NCI-H69 (cell line): ENCODE measurements around the gene TDRD7.

Source experiments
- DNase-seq: peaks from one replicate; lab custom pipeline; 2025; lab: John Stamatoyannopoulos, UW

TDRD7 gene

DNA sequence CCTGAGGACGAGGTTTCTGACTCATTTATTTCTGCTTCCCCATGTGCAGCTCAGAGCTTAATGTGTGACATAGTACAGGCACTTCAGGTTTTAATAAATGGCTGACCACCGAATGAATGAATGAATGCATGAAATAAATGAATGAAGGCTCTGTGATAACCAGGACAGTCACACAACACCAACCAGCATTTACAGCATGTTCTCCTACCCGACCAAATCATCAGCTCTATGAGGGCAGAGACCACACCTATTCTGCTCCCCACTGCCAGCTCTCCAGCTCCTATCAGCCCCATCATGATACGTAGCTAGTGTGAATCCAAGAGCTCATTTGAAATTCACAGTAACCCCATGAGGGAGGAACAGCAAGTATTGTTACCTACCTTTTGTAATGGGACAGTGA is 94.4 kb downstream of the TDRD7 start:
- no peak for DNase-seq

DNA sequence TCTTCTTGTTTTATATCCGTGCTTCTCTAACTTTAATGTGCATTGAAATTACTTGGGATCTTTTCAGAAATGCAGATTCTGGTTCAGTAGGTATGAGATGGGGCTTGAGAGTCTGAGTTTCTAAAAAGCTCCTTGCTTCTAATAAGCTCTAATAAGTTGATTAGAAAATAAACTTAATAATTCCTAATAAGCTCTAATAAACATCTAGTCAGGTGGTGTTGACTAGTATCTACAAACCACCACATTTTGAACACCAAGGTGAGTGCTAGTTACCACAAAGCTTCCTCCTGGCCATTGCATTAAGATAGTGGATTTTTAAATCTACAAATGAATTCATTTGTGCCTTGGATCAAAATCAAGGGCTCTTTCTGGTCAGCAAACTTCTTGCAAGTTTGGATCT is 94.9 kb downstream of the TDRD7 start:
- DNase-seq: no peak

DNA sequence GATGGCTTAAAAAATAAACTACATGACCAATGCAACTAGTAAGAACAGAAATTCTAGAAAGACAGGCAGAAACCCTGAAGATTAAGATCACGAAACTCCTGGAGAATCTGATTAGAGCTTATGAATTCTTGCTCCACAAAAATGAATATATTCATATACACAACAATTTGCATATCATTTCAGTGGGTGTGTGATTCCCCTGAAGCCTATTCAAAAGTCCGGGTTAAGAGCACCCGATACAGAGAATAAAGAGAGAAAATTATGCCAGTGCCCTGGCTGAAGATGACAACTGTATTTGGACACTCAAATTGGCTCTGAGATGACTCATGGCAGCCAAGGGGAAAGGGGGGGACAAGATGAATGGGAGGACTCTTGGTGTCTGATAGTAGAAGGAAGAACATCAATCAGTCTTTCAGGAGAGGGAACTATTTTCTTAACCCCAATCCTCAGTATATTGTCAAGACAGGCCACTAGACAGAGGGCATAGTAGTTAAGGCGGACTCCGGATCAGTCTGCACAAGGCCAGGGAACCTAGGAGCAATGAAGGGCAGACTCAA is 95.6 kb downstream of the TDRD7 start:
- DNase-seq: no peak

DNA sequence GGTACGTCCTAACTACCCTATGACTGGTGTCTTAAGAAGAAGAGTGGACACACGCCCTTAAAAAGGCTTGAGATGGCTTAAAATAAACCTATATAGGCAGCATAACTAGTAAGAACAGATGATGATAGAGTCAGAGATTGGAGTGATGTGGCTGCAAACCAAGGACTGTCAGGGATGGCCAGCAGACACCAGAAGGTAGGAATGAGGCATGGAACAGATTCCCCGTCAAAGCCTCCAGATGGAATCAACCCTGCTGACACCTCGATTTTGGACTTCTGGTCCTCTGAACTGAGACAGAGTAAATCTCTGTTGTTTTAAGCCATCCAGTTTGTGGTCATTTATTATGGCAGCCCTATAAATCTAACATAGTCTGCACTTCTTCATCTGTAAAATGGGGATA is 97.0 kb downstream of the TDRD7 start:
- no peak for DNase-seq

DNA sequence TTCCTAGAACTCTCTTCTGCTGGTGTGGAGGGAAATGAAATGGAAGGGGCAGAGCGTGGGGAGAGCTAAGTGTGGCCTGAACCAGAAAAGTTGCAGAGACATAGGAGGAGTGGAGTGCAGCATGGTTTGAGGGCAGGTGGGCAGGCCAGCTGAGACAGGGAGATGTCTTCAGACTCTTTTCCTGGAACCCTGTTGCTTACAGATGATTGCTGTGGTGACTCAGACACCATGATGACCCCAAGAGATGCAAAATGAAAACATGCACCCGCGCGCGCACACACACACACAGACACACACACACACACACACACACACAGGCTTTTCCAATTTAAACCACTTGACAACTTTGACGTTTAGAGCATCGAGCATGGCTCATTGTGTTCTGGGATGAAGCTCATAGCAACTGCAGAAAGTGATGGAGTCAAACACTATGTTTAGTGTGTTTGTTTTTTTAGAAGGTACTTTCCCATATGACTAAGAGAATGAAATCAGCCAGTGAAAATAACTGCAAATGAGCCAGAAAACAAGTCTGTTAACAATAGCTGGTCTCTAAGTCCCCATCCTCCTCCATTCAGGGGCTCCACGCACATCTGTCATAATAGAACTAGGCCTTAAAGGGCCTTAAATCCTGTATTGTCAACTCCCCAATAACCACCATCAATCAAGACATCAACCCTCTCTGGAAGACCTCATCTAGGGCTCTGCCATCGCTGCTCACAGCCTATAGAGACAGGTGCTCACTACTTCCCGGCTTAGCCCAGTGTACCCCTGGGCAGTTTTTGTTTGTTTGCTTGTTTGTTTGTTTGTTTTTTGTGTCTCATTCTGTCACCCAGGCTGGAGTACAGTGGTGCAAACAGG is 99.1 kb downstream of the TDRD7 start:
- DNase-seq: peak; percentile 61

DNA sequence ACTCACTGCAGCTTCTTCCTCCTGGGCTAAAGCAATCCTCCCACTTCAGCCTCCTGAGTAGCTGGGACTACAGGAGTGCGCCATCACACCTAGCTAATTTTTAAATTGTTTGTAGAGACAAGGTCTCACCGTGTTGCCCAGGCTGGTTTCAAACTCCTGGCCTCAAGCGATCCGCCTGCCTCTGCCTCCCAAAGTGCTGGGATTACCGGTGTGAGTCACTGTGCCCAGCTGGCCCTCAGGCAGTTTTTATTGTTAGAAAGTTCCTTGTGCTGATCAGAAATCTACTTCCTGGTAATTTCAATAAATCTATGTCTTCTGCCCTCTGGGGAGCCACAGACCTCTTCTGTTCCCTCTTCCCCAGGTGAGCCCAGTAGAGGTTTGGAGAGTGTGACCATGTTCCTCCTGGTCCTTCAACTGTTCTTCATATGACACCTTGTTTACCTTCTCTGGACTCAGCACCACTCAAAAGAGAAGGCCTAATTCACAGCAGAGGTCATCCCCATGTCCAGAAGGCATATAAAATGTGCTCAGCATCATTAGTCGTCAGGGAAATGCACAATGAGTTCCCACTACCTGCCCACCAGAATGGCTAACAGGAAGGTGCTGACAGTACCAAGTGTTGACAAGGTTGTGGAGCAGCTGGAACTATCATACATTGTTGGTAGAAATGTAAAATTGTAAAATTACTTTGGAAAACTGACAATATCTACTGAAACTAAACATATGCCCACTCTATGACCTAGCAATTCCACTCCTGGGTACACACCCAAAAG is 99.9 kb downstream of the TDRD7 start:
- DNase-seq: peak; percentile 54

DNA sequence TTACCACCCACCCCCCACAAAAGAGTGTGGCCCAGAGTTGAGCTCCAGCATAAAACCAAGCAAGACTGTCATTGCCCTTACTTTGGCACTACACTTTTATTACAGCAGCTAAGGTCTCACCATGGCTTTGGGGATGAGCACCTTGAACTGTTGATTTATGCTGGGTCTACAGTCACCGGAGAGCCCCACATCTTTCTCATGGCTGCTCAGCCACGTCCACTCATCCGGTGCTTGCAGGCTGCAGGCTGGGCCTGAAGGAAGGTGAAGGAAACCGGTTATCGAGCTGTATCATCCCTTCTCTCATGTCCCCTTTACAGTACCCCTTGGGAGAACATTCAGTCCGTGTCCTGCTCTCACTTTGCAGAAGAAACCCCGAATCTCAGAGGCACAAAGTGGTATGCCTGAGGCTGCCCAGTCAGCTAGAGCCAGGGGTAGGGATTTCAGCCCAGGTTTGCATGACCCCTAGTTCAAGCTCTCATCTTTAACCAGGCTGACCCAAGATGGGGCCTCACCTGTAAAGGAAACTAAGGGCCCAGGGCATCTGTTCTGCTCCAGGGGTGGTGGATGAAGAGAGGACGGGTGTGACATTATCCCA is 101.2 kb downstream of the TDRD7 start:
- DNase-seq: no peak

DNA sequence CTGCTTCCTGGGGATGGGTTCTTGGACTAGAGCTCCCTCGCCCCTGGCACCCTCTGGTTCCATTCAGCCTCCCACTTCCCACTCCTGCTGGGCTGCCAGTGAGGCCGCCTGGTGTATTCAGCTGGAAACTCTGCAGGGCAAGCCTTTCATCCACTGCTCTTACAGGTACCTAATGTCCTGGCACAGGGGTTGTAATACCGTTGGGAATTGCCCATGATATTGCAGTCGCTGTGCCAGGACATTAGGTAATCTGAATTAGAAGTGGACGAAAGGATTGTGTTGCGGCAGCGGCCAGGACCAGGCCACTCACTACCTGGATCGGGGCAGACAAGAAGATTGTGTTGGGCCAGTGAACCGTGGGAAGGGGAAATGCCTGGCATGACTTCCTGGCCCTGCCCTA is 102.6 kb downstream of the TDRD7 start:
- DNase-seq: peak; percentile 80

DNA sequence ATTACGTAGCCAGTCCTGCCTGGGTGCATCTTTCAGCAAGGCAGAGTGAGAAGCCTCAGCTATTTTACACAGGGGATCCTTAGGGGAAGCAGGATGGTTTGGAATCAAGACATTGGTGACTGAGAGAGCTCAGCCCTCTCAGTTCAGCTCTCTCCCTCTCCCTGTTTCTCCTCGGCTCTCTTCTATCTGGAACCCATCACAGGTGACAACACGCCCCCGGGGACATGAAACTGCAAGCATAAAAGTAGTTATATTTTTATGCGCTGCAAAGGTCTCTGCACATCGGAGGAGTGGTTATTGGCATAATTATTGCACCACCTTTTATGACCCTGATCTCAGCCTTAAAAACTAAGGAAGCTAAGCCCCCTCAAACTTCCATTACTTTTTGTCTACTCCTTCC is 103.8 kb downstream of the TDRD7 start:
- no peak for DNase-seq

DNA sequence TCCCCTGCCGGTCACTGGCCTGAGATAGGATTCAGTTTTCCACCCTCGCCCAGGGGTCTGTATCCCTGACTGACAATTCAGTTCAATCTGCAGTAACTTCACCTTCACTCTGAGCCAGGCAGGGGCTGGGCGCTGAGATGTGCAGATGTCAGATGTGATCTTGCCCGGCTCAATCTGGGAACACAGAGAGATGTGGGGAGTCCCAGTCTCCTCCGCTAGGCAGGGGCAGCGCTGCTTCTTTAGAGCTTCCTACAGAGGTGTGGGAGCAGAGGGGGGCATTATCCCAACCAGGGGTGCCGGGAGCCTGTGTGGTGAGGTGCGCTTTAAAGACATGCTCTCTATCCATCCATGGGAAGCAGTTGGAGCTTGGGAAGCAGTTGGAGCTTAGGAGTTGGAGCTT is 104.2 kb downstream of the TDRD7 start:
- DNase-seq: no peak

DNA sequence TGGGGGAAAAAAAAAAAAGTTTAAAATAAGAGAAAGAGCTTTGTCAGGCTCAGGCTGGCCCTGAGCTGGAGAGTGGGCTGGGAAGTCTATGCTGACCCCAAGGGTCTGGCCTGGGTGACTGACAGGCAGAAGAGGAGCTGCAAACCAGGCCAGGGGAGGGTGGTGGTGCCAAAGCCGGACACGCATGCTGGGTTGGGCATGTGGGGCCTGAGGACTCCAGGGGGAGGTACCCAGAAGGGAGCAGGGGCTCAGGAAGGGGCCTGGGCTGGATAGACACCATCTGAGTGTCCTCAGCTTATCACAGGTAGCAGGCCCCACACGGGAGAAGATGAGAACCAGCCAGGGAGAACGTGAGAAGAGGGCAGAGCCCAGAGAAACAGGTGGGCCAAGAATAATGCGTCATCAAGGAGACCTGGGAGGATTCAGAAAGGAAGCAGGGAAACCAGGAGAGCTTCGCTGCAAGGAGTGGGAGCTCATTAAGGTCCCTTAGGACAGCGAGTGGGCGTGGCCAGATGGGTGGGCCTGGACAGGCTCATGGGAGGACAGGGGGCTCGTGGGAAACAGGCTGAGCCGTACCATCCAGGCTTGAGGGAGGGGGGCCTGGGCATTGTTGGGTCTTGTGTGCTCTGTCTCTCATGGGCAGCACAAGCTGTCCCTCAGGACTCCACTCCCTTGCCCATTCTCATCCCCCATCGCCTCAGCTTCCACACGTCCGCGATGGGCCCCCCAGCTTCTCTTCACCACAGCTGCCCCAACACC is 105.6 kb downstream of the TDRD7 start:
- DNase-seq: no peak

DNA sequence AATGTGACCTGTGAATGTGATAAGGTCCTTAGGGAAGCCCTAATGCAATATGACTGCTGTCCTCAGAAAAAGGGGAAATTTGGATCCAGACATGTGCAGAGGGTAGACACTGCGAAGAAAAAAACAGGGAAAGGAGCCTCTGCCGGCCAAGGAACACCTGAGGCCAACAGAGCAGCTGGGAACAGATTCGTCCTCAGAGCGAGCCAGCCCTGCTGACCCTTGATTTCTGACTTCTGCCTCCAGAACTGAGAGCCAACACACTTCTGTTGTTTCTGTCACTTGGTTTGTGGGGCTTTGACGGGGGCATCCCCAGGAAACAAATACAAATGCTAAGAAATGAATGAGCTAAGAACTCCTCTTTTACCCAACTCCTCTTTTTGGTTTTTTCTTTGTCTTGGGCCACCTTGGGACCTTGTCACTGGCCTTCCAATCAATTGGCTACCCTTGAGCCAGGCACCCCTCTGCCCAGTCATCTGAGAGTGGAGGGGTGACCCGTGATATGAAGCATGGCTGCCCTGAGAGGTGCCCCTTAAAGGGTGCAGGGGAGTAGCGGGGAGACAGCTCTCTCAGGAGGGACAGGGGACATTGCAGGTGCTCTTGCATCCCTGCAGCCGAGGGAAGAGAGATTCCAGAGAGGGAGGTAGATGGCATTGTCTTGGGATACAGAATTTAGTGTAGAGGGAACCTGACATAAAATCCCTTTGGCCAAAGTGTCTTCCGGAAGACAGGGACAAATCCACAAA is 106.4 kb downstream of the TDRD7 start:
- DNase-seq: no peak

DNA sequence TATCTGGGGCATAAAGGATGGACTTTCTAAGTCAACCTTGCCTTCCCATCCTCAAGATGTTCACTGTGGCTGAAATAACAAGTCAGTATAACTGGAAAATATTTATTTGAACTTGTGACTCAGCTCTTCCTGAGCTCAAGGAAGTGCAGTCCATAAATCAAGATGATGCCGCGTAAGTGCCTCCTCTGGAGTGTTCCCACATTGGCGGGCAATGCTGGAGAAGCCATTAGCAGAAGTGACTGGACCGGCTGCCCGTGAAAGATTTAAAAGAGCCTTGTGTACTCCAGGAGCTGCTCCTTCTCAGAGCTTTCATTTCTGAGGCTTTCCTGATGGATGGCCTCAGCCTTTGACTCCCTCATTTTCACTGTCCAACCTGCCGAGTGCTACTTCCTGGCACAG is 107.0 kb downstream of the TDRD7 start:
- peak; percentile 81 for DNase-seq

DNA sequence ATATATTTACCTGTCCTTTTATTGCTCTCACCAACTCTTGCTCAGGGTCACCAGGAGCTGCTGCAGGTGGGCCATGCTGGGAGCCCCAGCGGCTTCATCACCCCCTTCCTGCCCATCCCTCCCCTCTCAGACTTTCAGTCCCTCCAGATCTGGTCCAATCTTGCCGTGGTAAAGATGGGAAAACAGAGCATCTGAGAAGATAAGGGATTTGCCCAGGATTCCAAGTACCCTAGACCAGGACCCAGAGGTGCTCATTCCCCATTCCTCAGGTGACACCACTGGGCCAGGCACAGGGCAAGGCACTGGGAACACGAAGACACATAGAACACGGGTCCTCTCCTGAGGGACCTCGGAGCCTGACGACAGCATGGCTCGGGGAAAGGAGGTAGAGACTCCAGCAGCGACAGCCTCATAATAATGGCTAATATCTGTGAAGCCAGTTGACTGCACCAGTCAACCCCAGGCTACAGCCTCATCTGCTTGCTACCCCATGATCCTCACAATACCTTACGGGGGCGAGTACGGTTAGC is 107.6 kb downstream of the TDRD7 start:
- DNase-seq: no peak

DNA sequence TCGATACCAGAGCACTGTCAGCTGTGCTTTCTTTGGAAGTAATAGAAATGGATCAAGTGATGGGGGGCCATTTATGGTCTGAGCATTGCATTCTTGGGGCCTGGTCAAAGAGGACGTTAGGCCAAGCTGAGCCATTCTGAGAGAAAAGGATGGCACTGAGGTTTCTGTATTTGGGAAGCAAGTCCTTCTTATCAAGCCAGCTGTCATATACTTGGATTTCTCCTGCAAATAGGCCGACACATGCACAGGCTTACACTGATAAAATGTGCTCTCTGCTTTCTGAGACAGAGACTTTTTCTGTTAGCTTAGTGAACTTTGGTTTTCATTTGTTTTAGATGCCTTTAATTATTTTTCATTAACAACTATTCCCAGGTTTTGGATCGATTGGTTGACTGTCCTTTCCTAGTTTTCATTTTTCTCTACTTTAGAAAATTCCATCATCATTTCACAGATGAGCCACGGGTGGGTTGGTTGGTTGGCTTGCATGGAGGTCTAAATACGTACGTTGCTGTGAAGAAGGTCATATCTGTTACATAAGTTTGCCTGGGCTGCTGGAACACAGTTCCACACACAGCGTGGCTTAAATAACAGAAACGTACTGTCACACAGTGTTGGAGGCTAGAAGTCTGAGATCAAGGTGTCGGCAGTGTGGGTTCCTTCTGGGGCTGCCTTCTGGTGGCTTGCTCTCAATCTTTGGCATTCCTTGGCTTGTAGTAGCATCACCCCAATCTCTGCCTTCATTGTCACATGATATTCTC is 109.9 kb downstream of the TDRD7 start:
- no peak for DNase-seq

DNA sequence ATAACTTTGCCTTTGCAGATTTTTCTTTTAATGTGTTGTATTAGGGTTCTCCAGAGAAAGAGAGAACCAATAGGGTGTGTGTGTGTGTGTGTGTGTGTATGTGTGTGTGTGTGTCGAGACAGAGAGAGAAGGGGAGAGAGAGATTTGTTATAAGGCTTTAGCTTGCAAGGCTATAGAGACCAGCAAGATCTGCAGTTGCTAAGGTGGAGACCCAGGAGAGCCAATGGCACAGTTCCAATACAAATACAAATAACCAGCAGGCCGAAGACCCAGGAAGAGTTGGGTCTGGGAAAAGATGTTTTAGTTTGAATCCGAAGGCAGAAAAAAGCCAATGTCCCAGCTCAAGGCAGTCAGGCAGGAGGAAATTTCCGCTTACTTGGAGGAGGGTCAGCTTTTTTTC is 112.5 kb downstream of the TDRD7 start:
- peak; percentile 90 for DNase-seq

DNA sequence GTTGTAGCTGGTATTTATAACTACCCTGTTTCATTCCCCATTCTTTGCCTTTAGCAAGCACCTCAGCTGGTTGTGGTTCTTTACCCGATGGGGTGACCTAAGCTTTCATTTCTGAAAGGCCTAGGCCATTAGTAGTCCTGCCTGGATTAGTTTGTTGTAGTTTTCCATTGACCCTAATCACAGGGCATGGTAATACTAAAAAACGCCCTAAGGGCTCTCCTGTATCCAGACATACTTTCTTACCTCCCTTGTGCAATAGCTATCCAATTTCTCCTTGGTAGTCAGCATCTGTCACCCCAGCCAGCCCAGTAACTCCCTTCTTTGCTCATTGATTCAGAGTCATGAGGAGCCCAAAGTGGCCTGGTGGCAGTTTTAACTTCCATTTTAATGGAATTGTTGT is 113.6 kb downstream of the TDRD7 start:
- peak; percentile 99 for DNase-seq

DNA sequence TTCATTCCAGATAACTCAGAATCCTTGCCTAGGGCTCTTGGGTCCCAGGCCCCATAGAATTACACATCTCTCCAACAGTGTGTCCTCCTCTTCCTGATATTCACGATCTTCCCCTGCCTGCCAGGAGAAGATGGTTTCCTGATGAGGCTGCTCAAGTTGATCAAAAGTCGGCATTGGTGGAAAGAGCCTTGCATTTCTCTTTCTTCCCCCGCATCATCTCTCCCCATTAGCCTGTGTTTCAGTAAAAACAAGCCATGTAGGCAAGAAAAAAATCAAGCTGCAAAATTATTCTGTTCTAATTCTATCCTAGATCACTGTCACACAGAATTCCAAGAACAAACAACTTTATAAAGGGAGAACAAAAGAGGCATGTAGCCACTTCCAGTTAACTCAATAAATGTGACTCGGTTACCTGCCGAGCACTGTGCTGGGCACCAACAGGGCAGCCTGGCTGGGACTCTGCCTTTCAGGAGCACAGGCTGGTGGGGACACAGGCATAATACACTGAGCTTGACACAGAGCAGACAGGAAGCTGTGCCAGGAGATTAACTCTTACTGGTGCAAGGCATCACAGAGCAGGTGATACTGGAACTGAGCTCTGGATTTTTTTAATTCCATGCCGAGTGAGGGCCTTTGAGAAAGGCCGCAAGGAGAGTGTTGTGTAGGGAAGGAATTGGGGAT is 115.1 kb downstream of the TDRD7 start:
- peak; percentile 23 for DNase-seq
